DMS79 (cell line): ENCODE measurements around the gene TRAF3IP3.
A peak's percentile ranks its signal among the peaks of the same experiment; 100 is the strongest.

ENCODE experiments used
- DNase-seq: peaks from one replicate; lab custom pipeline; 2025; lab: John Stamatoyannopoulos, UW

Gene TRAF3IP3

GRCh38 chr1:209827384-209828262 is 71.8 kb downstream of the TRAF3IP3 start, which contains the start of gene UTP25:
TSS of gene UTP25 (plus strand) at chr1:209827972. CDS start at chr1:209828064, 92 bp downstream.
- peak; percentile 86 for DNase-seq

GRCh38 chr1:209829716-209830115 is 73.9 kb downstream of the TRAF3IP3 start:
- DNase-seq: no peak

- no peak for DNase-seq
Observed at GRCh38 chr1:209830722-209831121, 74.9 kb downstream of the TRAF3IP3 start.

DNA sequence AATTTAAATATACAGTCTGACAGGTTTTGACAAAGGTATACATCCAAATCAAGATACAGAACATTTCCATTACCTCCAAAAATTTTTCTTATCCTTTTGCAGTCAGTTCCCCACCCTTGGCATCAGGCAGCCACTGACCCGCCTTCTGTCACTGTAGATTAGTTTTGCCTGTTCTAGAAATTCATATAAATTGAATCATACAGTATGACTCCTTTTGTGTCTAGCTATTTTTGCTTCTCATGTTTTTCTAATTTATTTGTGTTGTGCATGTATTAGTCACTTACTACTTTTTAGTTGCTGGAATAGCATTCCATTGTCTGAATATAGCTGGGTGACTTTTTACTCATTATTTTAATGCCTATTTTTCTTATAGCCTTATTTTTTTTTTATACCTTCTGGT is 75.8 kb downstream of the TRAF3IP3 start:
- DNase-seq: no peak
